Panc1 (cell line): Measurements from ENCODE around the gene MDM1. TPM values are rescaled to one million over a fixed set of nuclear protein-coding genes. Genes with fewer than 3 reads are reported as not detected.

Source experiments
- ATAC-seq: fragments of 200-7000 bp; cut with Tn5 transposase; 2 replicates; pipeline ENCODE4 v1.9.1; 2020; ENCODE audit warnings: mild to moderate bottlenecking, moderate library complexity
- BruUV-seq: library from RNA; stranded (reverse); fragments of 400-500 nt; replicated peaks from 2 replicates; lab custom pipeline; 2021; lab: Mats Ljungman, UMichigan
- CTCF ChIA-PET: fragments of 300-600 bp; sonication (Branson Sonifier 250); formaldehyde crosslinking; loops from one replicate; lab custom pipeline; 2022; ENCODE audit warnings: antibody characterized with exemption; lab: Charles Lee
- POLR2A ChIA-PET: fragments of 300-600 bp; sonication (Branson Sonifier 250); formaldehyde crosslinking; loops from one replicate; lab custom pipeline; 2022; ENCODE audit warnings: antibody characterized with exemption; lab: Charles Lee
- DNase-seq: peaks from one replicate; pipeline ENCODE4 v3.0.0-alpha.2; 2010; ENCODE audit warnings: low read depth, low spot score
- H3K27ac ChIP-seq: 2 replicates; pipeline ENCODE4 v1.5.1; 2011; ENCODE audit warnings: mild to moderate bottlenecking, low read length, inconsistent platforms
- H3K27me3 ChIP-seq: fragments of 200-500 bp; sonication (Bioruptor generic); 2 replicates; pipeline ENCODE4 v1.6.0; 2014; ENCODE audit warnings: low read length, inconsistent platforms; ENCODE audit not compliant: control insufficient read depth, insufficient read depth
- H3K36me3 ChIP-seq: fragments of 200-500 bp; sonication (Bioruptor generic); 2 replicates; pipeline ENCODE4 v1.5.1; 2014; ENCODE audit warnings: inconsistent platforms, mild to moderate bottlenecking, low read length, moderate library complexity; ENCODE audit not compliant: control insufficient read depth, insufficient read depth
- H3K4me1 ChIP-seq: 2 replicates; pipeline ENCODE4 v1.5.1; 2011; ENCODE audit warnings: inconsistent platforms, mild to moderate bottlenecking, low read length, moderate library complexity; ENCODE audit not compliant: control insufficient read depth, insufficient read depth
- H3K4me3 ChIP-seq, 2 experiments: 2 replicates each; pipeline ENCODE4 v1.5.1; 2011 to 2012; ENCODE audit warnings: low read depth in 2 of 2, low read length in 2 of 2, mild to moderate bottlenecking in 2 of 2, inconsistent platforms in 1 of 2, moderate library complexity in 1 of 2
- H3K9me3 ChIP-seq: fragments of 200-500 bp; sonication (Bioruptor generic); 2 replicates; pipeline ENCODE4 v1.5.1; 2014; ENCODE audit warnings: low read depth, mild to moderate bottlenecking, inconsistent platforms, low read length, moderate library complexity; ENCODE audit not compliant: control insufficient read depth, insufficient read depth
- POLR2AphosphoS5 ChIP-seq: IDR thresholded peaks from 2 replicates; pipeline ENCODE4 v1.6.1; 2012; ENCODE audit warnings: mild to moderate bottlenecking, low read depth, low read length, moderate library complexity
- REST ChIP-seq, 2 experiments: IDR thresholded peaks; 2 replicates each; pipeline ENCODE4 v1.6.1; 2011 to 2012; ENCODE audit warnings: low read depth in 2 of 2, control low read depth in 1 of 2, low read length in 1 of 2, mild to moderate bottlenecking in 1 of 2, moderate library complexity in 1 of 2; ENCODE audit not compliant: insufficient read depth in 1 of 2
- SIN3A ChIP-seq: IDR thresholded peaks from 2 replicates; pipeline ENCODE4 v1.6.1; 2012; ENCODE audit warnings: low read depth, mild to moderate bottlenecking, low read length, moderate library complexity, borderline replicate concordance; ENCODE audit not compliant: insufficient read depth
- TCF7L2 ChIP-seq: IDR thresholded peaks from 2 replicates; pipeline ENCODE4 v1.6.1; 2011; ENCODE audit warnings: mild to moderate bottlenecking, low read depth, low read length, inconsistent platforms
- in situ Hi-C: cut with HindIII; loops from 2 replicates; pipeline ENCODE4 v1.10.0; 2016; ENCODE audit warnings: low sequenced_read_pairs, low pct_unique_long_range_greater_than_20kb
- intact Hi-C: fragments of 100-400 bp; cut with micrococcal nuclease; formaldehyde crosslinking; loops from one replicate; pipeline ENCODE4 v1.10.0; 2022; ENCODE audit not compliant: unreplicated experiment
- total RNA-seq: library from RNA; stranded (reverse); gene quantifications from one replicate; pipeline ENCODE4 v1.2.1, GENCODE V29; 2021; ENCODE audit not compliant: unreplicated experiment
- TF ChIP-seq, protein P1 (sequence below): fragments of 450-650 bp; IDR thresholded peaks from 2 replicates; pipeline ENCODE4 v1.5.1; 2017; ENCODE audit warnings: mild to moderate bottlenecking

Gene MDM1
- total RNA-seq, 1 experiment from 2014 or later: 17.8 TPM

- H3K36me3 ChIP-seq: no peaks in the 10 kb centered on the region
- intact Hi-C loops: no loop called here
- CTCF ChIA-PET: no interaction called here
- H3K27me3 ChIP-seq: no peaks in the 10 kb centered on the region
- POLR2A ChIA-PET: no interaction called here
- TF ChIP-seq REST (IDR thresholded peaks at IDR 0.05; ENCODE audit: insufficient read depth in 1 of 2, low read depth in 2 of 2, low read length in 1 of 2): no peak
- no peak for TF ChIP-seq TCF7L2
- TF ChIP-seq POLR2AphosphoS5: no peak
- TF ChIP-seq SIN3A: no peak
- TF ChIP-seq, protein P1, sequence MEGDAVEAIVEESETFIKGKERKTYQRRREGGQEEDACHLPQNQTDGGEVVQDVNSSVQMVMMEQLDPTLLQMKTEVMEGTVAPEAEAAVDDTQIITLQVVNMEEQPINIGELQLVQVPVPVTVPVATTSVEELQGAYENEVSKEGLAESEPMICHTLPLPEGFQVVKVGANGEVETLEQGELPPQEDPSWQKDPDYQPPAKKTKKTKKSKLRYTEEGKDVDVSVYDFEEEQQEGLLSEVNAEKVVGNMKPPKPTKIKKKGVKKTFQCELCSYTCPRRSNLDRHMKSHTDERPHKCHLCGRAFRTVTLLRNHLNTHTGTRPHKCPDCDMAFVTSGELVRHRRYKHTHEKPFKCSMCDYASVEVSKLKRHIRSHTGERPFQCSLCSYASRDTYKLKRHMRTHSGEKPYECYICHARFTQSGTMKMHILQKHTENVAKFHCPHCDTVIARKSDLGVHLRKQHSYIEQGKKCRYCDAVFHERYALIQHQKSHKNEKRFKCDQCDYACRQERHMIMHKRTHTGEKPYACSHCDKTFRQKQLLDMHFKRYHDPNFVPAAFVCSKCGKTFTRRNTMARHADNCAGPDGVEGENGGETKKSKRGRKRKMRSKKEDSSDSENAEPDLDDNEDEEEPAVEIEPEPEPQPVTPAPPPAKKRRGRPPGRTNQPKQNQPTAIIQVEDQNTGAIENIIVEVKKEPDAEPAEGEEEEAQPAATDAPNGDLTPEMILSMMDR: no peak
- no peaks in the 10 kb centered on the region for H3K4me1 ChIP-seq
- H3K4me3 ChIP-seq: no peak overlapping the region
- no peaks in the 10 kb centered on the region for H3K9me3 ChIP-seq
- in situ Hi-C loops: no loop called here
- ATAC-seq (no peak), DNase-seq (no peak)
- no peak overlapping the region for H3K27ac ChIP-seq
- no TSS peak for BruUV-seq
Observed at GRCh38 chr12:68261896-68262295, 70.3 kb downstream of the MDM1 start.

DNA sequence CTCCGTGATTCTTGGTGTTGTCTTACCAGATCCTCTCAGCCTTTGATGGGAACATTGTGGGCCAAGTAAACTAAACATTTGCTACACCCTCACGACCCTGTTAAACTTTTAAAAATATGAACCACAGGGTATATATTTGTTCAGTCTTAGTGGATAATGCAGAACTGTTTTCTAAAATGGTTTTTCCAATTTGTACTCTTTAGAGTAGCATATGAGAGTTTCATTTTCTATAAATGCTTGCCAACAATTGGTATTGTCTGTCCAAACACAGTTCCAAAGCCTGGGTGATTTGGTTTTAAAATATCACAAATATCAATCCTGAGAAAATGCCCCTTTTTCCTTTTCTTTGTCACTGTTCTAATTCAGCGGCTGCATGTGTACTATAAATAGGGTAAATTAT, 72.0 kb downstream of the MDM1 start:
- ChIA-PET CTCF (no interaction called here), POLR2A (no interaction called here)
- BruUV-seq: no TSS peak
- DNase-seq: no peak
- Histone ChIP-seq H3K27ac (no peak overlapping the region), H3K36me3 (no peaks in the 10 kb centered on the region), H3K9me3 (no peaks in the 10 kb centered on the region), H3K4me1 (no peaks in the 10 kb centered on the region), H3K4me3 (no peak overlapping the region), H3K27me3 (no peaks in the 10 kb centered on the region)
- in situ Hi-C loops (no loop called here), intact Hi-C loops (no loop called here)
- ATAC-seq: no peak
- TF ChIP-seq REST (IDR thresholded peaks at IDR 0.05; ENCODE audit: insufficient read depth in 1 of 2, low read depth in 2 of 2, low read length in 1 of 2): no peak
- TF ChIP-seq, protein P1: no peak
